GM12891 (cell line): ENCODE results near the gene PPT2.

Experiments used
- PAX5 ChIP-seq: IDR thresholded peaks from 2 replicates; pipeline ENCODE4 v1.6.1; 2011; ENCODE audit warnings: low read length, moderate library complexity, mild to moderate bottlenecking; ENCODE audit not compliant: insufficient read depth, severe bottlenecking
- POLR2A ChIP-seq: IDR thresholded peaks from 2 replicates; pipeline ENCODE4 v1.6.1; 2011; ENCODE audit warnings: low read depth, low read length, control low read depth
- POLR2AphosphoS5 ChIP-seq: IDR thresholded peaks from 2 replicates; pipeline ENCODE4 v1.6.1; 2011; ENCODE audit warnings: low read depth, low read length, control low read depth
- POU2F2 ChIP-seq: IDR thresholded peaks from 2 replicates; pipeline ENCODE4 v1.6.1; 2011; ENCODE audit warnings: low read depth, mild to moderate bottlenecking, control low read depth, low read length, moderate library complexity
- SPI1 ChIP-seq: IDR thresholded peaks from 2 replicates; pipeline ENCODE4 v1.6.1; 2011; ENCODE audit warnings: low read depth, low read length, control low read depth
- TAF1 ChIP-seq: IDR thresholded peaks from 2 replicates; pipeline ENCODE4 v1.6.1; 2011; ENCODE audit warnings: low read depth, low read length, control low read depth

GRCh38 chr6:32183030-32183429 lies 29.1 kb downstream of the PPT2 start:
- TF ChIP-seq POLR2AphosphoS5 = no peak
- no peak for TF ChIP-seq POLR2A
- TF ChIP-seq POU2F2 = no peak
- TF ChIP-seq TAF1 = no peak
- TF ChIP-seq SPI1 = no peak
- TF ChIP-seq PAX5 = no peak
